GM12878 (cell line): ENCODE results near the gene SCLY. TPM values are rescaled to one million over a fixed set of nuclear protein-coding genes. Genes with fewer than 3 reads are reported as not detected.

Experiments
- ATAC-seq: fragments of 200-7000 bp; cut with Tn5 transposase; 3 replicates; pipeline ENCODE4 v1.9.1; 2020; ENCODE audit warnings: mild to moderate bottlenecking, moderate library complexity
- BruUV-seq: library from RNA; stranded (reverse); fragments of 400-500 nt; replicated peaks from 2 replicates; lab custom pipeline; 2021; lab: Mats Ljungman, UMichigan
- CTCF ChIA-PET: fragments of 300-600 bp; sonication (Branson Sonifier 250); formaldehyde crosslinking; extraction: SDS; loops from one replicate; lab custom pipeline; 2021; ENCODE audit warnings: inconsistent platforms; lab: Yijun Ruan, JAX
- POLR2A ChIA-PET: fragments of 350-600 bp; formaldehyde crosslinking; extraction: SDS; loops from one replicate; lab custom pipeline; 2021; ENCODE audit warnings: inconsistent platforms; lab: Charles Lee
- RAD21 ChIA-PET: fragments of 300-600 bp; sonication (Branson Sonifier 250); formaldehyde crosslinking; loops from one replicate; lab custom pipeline; 2023; ENCODE audit warnings: antibody characterized with exemption; ENCODE audit not compliant: unreplicated experiment; lab: Charles Lee
- SMC1A ChIA-PET: fragments of 300-600 bp; sonication (Branson Sonifier 250); formaldehyde crosslinking; loops from one replicate; lab custom pipeline; 2023; ENCODE audit not compliant: unreplicated experiment, uncharacterized antibody; lab: Charles Lee
- DNase-seq: peaks from one replicate; pipeline ENCODE4 v3.0.0-alpha.2; 2011; ENCODE audit warnings: low read depth, low spot score
- FAIRE-seq: peaks from 3 replicates; lab custom pipeline; 2011; peaks lifted over from hg19 to GRCh38; lab: Jason Lieb, UNC
- H2AFZ ChIP-seq: 2 replicates; pipeline ENCODE4 v1.6.0; 2011; ENCODE audit warnings: low read depth, low read length, control low read depth; ENCODE audit not compliant: control insufficient read depth
- H3K27ac ChIP-seq: 2 replicates; pipeline ENCODE4 v1.5.1; 2011; ENCODE audit warnings: control low read depth; ENCODE audit not compliant: control insufficient read depth, insufficient read depth
- H3K27me3 ChIP-seq, 2 experiments: replicated peaks in 1 of 2; 2 replicates each; pipeline versions ENCODE4 v1.6.0 to v1.6.1; 2011; ENCODE audit warnings: low read length in 1 of 2; ENCODE audit not compliant: control insufficient read depth in 2 of 2, insufficient read depth in 2 of 2
- H3K36me3 ChIP-seq, 2 experiments: 2 replicates each; pipeline ENCODE4 v1.5.1; 2011; ENCODE audit warnings: low read length in 1 of 2; ENCODE audit not compliant: control insufficient read depth in 2 of 2, insufficient read depth in 2 of 2
- H3K4me1 ChIP-seq: 2 replicates; pipeline ENCODE4 v1.6.1; 2011; ENCODE audit warnings: mild to moderate bottlenecking, low read length, moderate library complexity, mixed read lengths; ENCODE audit not compliant: control insufficient read depth, insufficient read depth
- H3K4me2 ChIP-seq: 2 replicates; pipeline ENCODE4 v1.6.0; 2011; ENCODE audit warnings: control low read depth; ENCODE audit not compliant: control insufficient read depth, insufficient read depth
- H3K4me3 ChIP-seq: fragments of 200-600 bp; sonication (generic); 2 replicates; pipeline ENCODE4 v1.5.1; 2016
- H3K79me2 ChIP-seq: 2 replicates; pipeline ENCODE4 v1.6.0; 2011; ENCODE audit warnings: low read length; ENCODE audit not compliant: control insufficient read depth, insufficient read depth
- H3K9ac ChIP-seq: 2 replicates; pipeline ENCODE4 v1.8.0; 2011; ENCODE audit warnings: low read length, control low read depth, mixed read lengths; ENCODE audit not compliant: control insufficient read depth, insufficient read depth
- H3K9me3 ChIP-seq: replicated peaks from 3 replicates; pipeline ENCODE4 v1.5.1; 2011; ENCODE audit warnings: mild to moderate bottlenecking, low read length; ENCODE audit not compliant: control insufficient read depth, insufficient read depth
- H4K20me1 ChIP-seq: 2 replicates; pipeline ENCODE4 v1.6.0; 2011; ENCODE audit not compliant: control insufficient read depth, insufficient read depth
- HCFC1 ChIP-seq: fragments of 150-350 bp; IDR thresholded peaks from 2 replicates; pipeline ENCODE4 v1.6.1; 2014; ENCODE audit warnings: low read length
- MEF2A ChIP-seq: IDR thresholded peaks from 2 replicates; pipeline ENCODE4 v1.6.1; 2011; ENCODE audit warnings: low read depth, mild to moderate bottlenecking, low read length, moderate library complexity; ENCODE audit not compliant: insufficient read depth
- NFIC ChIP-seq: IDR thresholded peaks from 2 replicates; pipeline ENCODE4 v1.6.1; 2012; ENCODE audit warnings: low read depth, mild to moderate bottlenecking, inconsistent platforms, low read length, moderate library complexity
- PKNOX1 ChIP-seq: fragments of 450-650 bp; IDR thresholded peaks from 2 replicates; pipeline ENCODE4 v1.6.1; 2016; ENCODE audit warnings: mild to moderate bottlenecking
- RB1 ChIP-seq: fragments of 450-650 bp; formaldehyde crosslinking; IDR thresholded peaks from 2 replicates; pipeline ENCODE4 v1.6.1; 2017; ENCODE audit warnings: mild to moderate bottlenecking, borderline replicate concordance
- RBBP5 ChIP-seq: fragments of 200-600 bp; sonication (generic); conservative IDR thresholded peaks from 2 replicates; pipeline ENCODE4 v1.6.1; 2016
- REST ChIP-seq: IDR thresholded peaks from 2 replicates; pipeline ENCODE4 v1.6.1; 2012; ENCODE audit warnings: mild to moderate bottlenecking, low read depth, low read length
- SP1 ChIP-seq: IDR thresholded peaks from one replicate; pipeline ENCODE4 v1.6.1; 2011; ENCODE audit warnings: low read depth, low read length
- ZBTB40 ChIP-seq: fragments of 450-650 bp; IDR thresholded peaks from 2 replicates; pipeline ENCODE4 v1.6.1; 2016; ENCODE audit warnings: mild to moderate bottlenecking, moderate library complexity, borderline replicate concordance
- ZNF274 ChIP-seq: IDR thresholded peaks from one replicate; pipeline ENCODE4 v1.8.0; 2011; ENCODE audit not compliant: insufficient read length, insufficient read depth
- WGBS: methylation state at CpG from one replicate; pipeline ENCODE4 v1.1.6; 2016; ENCODE audit warnings: low lambda C conversion rate; ENCODE audit not compliant: insufficient replicate concordance, insufficient coverage; ENCODE audit errors: missing lambda C conversion rate; 5-methylcytosine and 5-hydroxymethylcytosine counted together
- in situ Hi-C: fragments of 300-500 bp; cut with MboI; formaldehyde crosslinking; loops from 9 replicates; pipeline ENCODE4 v1.14.3; 2018; ENCODE audit warnings: mixed read lengths
- intact Hi-C: fragments of 100-400 bp; cut with micrococcal nuclease; formaldehyde crosslinking; loops from one replicate; pipeline ENCODE4 v1.14.2; 2022; ENCODE audit not compliant: unreplicated experiment
- polyA plus RNA-seq, 11 experiments: library from polyadenylated mRNA; depleted of rRNA in 4 of 11; unstranded in 6 of 11; stranded (reverse) in 5 of 11; fragments of >200 nt; fragmentation: Nextera tagmentation in 4 of 11; fragmentation: Illumina TruSeq in 1 of 11; extraction: Ambion mirVana in 4 of 11; extraction: Trizol in 1 of 11; gene quantifications; 1 replicate in 1 of 11; 2 replicates in 10 of 11; pipeline versions ENCODE4 v1.2.1 to v1.2.3, GENCODE V29; 2011 to 2016; ENCODE audit warnings: inconsistent platforms in 2 of 11, missing spikeins in 2 of 11, low read depth in 1 of 11
- total RNA-seq, 4 experiments: library from RNA; depleted of rRNA in 3 of 4; stranded (reverse); fragments of >200 nt in 3 of 4; fragmentation: Illumina TruSeq in 1 of 4; extraction: Trizol in 1 of 4; gene quantifications; 2 replicates each; pipeline versions ENCODE4 v1.2.1 to v1.2.3, GENCODE V29; 2013 to 2021
- TF ChIP-seq, protein P1 (sequence below): fragments of 450-650 bp; formaldehyde crosslinking; IDR thresholded peaks from 2 replicates; pipeline ENCODE4 v1.4.0; 2022; ENCODE audit warnings: mild to moderate bottlenecking, moderate library complexity

Gene SCLY
- total and polyA plus RNA-seq, 10 of the 15 experiments (the other 5 are each of a cell fraction or from before 2014, with no cell fraction given): 3.3 to 49.1 (median 32.3) TPM

GRCh38 chr2:238136820-238137537 is 76.2 kb downstream of the SCLY start:
- in situ Hi-C loops: no loop called here
- ATAC-seq: no peak
- POLR2A ChIA-PET: interaction anchor here (0.9 kb wide), 1 partner anchor 38 kb away, joined by 3 read pairs; no protein-coding TSS in a partner anchor
- TF ChIP-seq MEF2A: no peak
- no peak for TF ChIP-seq REST
- no peak for TF ChIP-seq ZBTB40
- TF ChIP-seq SP1: no peak
- no peak for TF ChIP-seq PKNOX1
- no peak for TF ChIP-seq ZNF274
- no peak for TF ChIP-seq HCFC1
- TF ChIP-seq NFIC: no peak
- TF ChIP-seq, protein P1, sequence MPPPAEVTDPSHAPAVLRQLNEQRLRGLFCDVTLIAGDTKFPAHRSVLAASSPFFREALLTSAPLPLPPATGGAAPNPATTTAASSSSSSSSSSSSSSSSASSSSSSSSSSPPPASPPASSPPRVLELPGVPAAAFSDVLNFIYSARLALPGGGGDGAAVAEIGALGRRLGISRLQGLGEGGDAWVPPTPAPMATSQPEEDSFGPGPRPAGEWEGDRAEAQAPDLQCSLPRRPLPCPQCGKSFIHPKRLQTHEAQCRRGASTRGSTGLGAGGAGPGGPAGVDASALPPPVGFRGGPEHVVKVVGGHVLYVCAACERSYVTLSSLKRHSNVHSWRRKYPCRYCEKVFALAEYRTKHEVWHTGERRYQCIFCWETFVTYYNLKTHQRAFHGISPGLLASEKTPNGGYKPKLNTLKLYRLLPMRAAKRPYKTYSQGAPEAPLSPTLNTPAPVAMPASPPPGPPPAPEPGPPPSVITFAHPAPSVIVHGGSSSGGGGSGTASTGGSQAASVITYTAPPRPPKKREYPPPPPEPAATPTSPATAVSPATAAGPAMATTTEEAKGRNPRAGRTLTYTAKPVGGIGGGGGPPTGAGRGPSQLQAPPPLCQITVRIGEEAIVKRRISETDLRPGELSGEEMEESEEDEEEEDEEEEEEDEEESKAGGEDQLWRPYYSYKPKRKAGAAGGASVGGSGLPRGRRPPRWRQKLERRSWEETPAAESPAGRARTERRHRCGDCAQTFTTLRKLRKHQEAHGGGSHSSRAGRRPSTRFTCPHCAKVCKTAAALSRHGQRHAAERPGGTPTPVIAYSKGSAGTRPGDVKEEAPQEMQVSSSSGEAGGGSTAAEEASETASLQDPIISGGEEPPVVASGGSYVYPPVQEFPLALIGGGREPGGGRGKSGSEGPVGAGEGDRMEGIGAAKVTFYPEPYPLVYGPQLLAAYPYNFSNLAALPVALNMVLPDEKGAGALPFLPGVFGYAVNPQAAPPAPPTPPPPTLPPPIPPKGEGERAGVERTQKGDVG: no peak
- no peak for TF ChIP-seq RBBP5
- TF ChIP-seq RB1: no peak

More at GRCh38 chr2:238136820-238137537, 76.2 kb downstream of the SCLY start:
- no TSS peak for BruUV-seq
- DNase-seq (no peak), FAIRE-seq (no peak)
- ChIA-PET SMC1A (interaction anchor here (1.4 kb wide), 1 partner anchor 28 kb away, joined by 3 read pairs; no protein-coding TSS in a partner anchor), CTCF (interaction anchor here (0.8 kb wide), 1 partner anchor 28 kb away, joined by 5 read pairs; no protein-coding TSS in a partner anchor), RAD21 (no interaction called here)
- 56% methylated on average over 14 of the region's 14 CpGs for WGBS
- Histone ChIP-seq H3K4me1 (peaks cover 4% of the 10 kb centered on the region; the same call in 1 of the 2 replicates), H3K27me3 (no peaks in the 10 kb centered on the region), H3K4me2 (no peak overlapping the region), H3K4me3 (no peak overlapping the region), H3K36me3 (no peaks in the 10 kb centered on the region), H3K27ac (no peak overlapping the region), H2AFZ (no peak overlapping the region), H3K9me3 (no peaks in the 10 kb centered on the region), H4K20me1 (no peaks in the 10 kb centered on the region), H3K9ac (no peak overlapping the region), H3K79me2 (no peaks in the 10 kb centered on the region)
- intact Hi-C loops: no loop called here
